Endothelial cell of umbilical vein (primary cell): ENCODE results near the gene ACTN1. TPM values are rescaled to one million over a fixed set of nuclear protein-coding genes. Genes with fewer than 3 reads are reported as not detected.

Source experiments
- BruUV-seq: library from RNA; stranded (reverse); fragments of 400-500 nt; replicated peaks from 2 replicates; lab custom pipeline; 2021; lab: Mats Ljungman, UMichigan
- CTCF ChIA-PET: fragments of 300-600, 350-600 bp; sonication (Branson Sonifier 250); formaldehyde crosslinking; loops from one replicate; lab custom pipeline; 2021; ENCODE audit warnings: antibody characterized with exemption, inconsistent platforms; lab: Charles Lee
- POLR2A ChIA-PET: fragments of 300-600, 350-600 bp; sonication (Branson Sonifier 250); formaldehyde crosslinking; loops from one replicate; lab custom pipeline; 2021; ENCODE audit warnings: antibody characterized with exemption, inconsistent platforms; lab: Charles Lee
- DNase-seq: peaks from one replicate; pipeline ENCODE4 v3.0.0-alpha.2; 2011; ENCODE audit warnings: low read depth, low spot score
- FAIRE-seq: peaks from 2 replicates; lab custom pipeline; 2011; peaks lifted over from hg19 to GRCh38; lab: Jason Lieb, UNC
- H2AFZ ChIP-seq: 2 replicates; pipeline ENCODE4 v1.6.0; 2012; ENCODE audit warnings: low read depth, low read length, control low read depth, inconsistent platforms
- H3K27ac ChIP-seq: 2 replicates; pipeline ENCODE4 v1.5.1; 2011; ENCODE audit warnings: low read depth, mild to moderate bottlenecking, control low read depth, low read length, moderate library complexity; ENCODE audit not compliant: insufficient read depth
- H3K27me3 ChIP-seq, 2 experiments: 2 replicates each; pipeline versions ENCODE4 v1.6.0 to v1.6.1; 2011; ENCODE audit warnings: low read length in 2 of 2, mixed read lengths in 1 of 2; ENCODE audit not compliant: control insufficient read depth in 2 of 2, insufficient read depth in 2 of 2
- H3K36me3 ChIP-seq, 2 experiments: 2 replicates in 1 of 2; 3 replicates in 1 of 2; pipeline ENCODE4 v1.5.1; 2011; ENCODE audit warnings: low read length in 2 of 2, mild to moderate bottlenecking in 1 of 2, moderate library complexity in 1 of 2; ENCODE audit not compliant: control insufficient read depth in 2 of 2, insufficient read depth in 2 of 2; ENCODE audit errors: extremely low read depth in 1 of 2
- H3K4me1 ChIP-seq: 3 replicates; pipeline ENCODE4 v1.5.1; 2011; ENCODE audit warnings: mild to moderate bottlenecking, low read length; ENCODE audit not compliant: control insufficient read depth, insufficient read depth; ENCODE audit errors: extremely low read depth
- H3K4me2 ChIP-seq: 2 replicates; pipeline ENCODE4 v1.6.1; 2011; ENCODE audit warnings: low read length, control low read depth, mixed read lengths; ENCODE audit not compliant: insufficient read depth
- H3K4me3 ChIP-seq, 3 experiments: fragments of 200-600 bp in 1 of 3; sonication (generic), shearing (Covaris generic) in 1 of 3; replicated peaks in 1 of 3; 2 replicates each; pipeline ENCODE4 v1.5.1; 2011 to 2016; ENCODE audit warnings: control low read depth in 3 of 3, low read length in 3 of 3, mild to moderate bottlenecking in 2 of 3, inconsistent platforms in 1 of 3, low read depth in 1 of 3, moderate library complexity in 1 of 3; ENCODE audit not compliant: insufficient read depth in 1 of 3
- H3K79me2 ChIP-seq: 2 replicates; pipeline ENCODE4 v1.6.0; 2012; ENCODE audit warnings: low read length, inconsistent platforms; ENCODE audit not compliant: control insufficient read depth, insufficient read depth
- H3K9ac ChIP-seq: replicated peaks from 2 replicates; pipeline ENCODE3; 2011; ENCODE audit warnings: low read length, control low read depth; ENCODE audit not compliant: insufficient read depth; ENCODE audit errors: extremely low read depth
- H3K9me1 ChIP-seq: replicated peaks from 3 replicates; pipeline ENCODE4 v1.6.0; 2011; ENCODE audit warnings: mild to moderate bottlenecking, low read length; ENCODE audit not compliant: control insufficient read depth, insufficient read depth; ENCODE audit errors: extremely low read depth
- H3K9me3 ChIP-seq: replicated peaks from 2 replicates; pipeline ENCODE4 v1.5.1; 2012; ENCODE audit warnings: low read length, inconsistent platforms; ENCODE audit not compliant: control insufficient read depth, insufficient read depth
- H4K20me1 ChIP-seq: replicated peaks from 2 replicates; pipeline ENCODE3; 2011; ENCODE audit warnings: mild to moderate bottlenecking, low read length; ENCODE audit not compliant: control insufficient read depth, insufficient read depth; ENCODE audit errors: extremely low read depth
- CTCF ChIP-seq, 2 donors: IDR thresholded peaks; 1 replicate in 1 of 2; 2 replicates in 1 of 2; pipeline ENCODE4 v1.5.1; 2011; ENCODE audit warnings: low read length in 2 of 2, mild to moderate bottlenecking in 2 of 2, moderate library complexity in 2 of 2, control low read depth in 1 of 2, inconsistent platforms in 1 of 2, low read depth in 1 of 2; ENCODE audit not compliant: insufficient read depth in 1 of 2; ENCODE audit errors: extremely low read depth in 1 of 2
- EZH2 ChIP-seq: IDR thresholded peaks from 2 replicates; pipeline ENCODE4 v1.6.1; 2012; ENCODE audit warnings: borderline replicate concordance, low read depth, mild to moderate bottlenecking, moderate library complexity, low read length, inconsistent platforms; ENCODE audit not compliant: severe bottlenecking
- FOS ChIP-seq: IDR thresholded peaks from 2 replicates; pipeline ENCODE4 v1.6.1; 2011; ENCODE audit warnings: mild to moderate bottlenecking, low read length, moderate library complexity, borderline replicate concordance; ENCODE audit not compliant: insufficient read depth
- GATA2 ChIP-seq: IDR thresholded peaks from 2 replicates; pipeline ENCODE4 v1.7.0; 2011; ENCODE audit warnings: low read depth, mild to moderate bottlenecking, moderate library complexity, mixed read lengths, low read length; ENCODE audit not compliant: insufficient read length, insufficient read depth
- JUN ChIP-seq: IDR thresholded peaks from 2 replicates; pipeline ENCODE4 v1.6.1; 2011; ENCODE audit warnings: borderline replicate concordance, low read depth; ENCODE audit not compliant: insufficient read length, insufficient read depth
- MYC ChIP-seq: IDR thresholded peaks from one replicate; pipeline ENCODE4 v1.6.1; 2011; ENCODE audit warnings: mild to moderate bottlenecking, low read depth, low read length
- POLR2A ChIP-seq: IDR thresholded peaks from 2 replicates; pipeline ENCODE4 v1.6.1; 2012; ENCODE audit warnings: low read depth, mild to moderate bottlenecking, control low read depth, low read length
- POLR2AphosphoS5 ChIP-seq: IDR thresholded peaks from 2 replicates; pipeline ENCODE4 v1.6.1; 2012; ENCODE audit warnings: low read depth, mild to moderate bottlenecking, control low read depth, low read length, moderate library complexity; ENCODE audit not compliant: insufficient read depth
- dilution Hi-C: fragments of 300-500 bp; cut with MboI; formaldehyde crosslinking; loops from one replicate; pipeline ENCODE4 v1.15.0; 2019; ENCODE audit warnings: low sequenced_read_pairs; ENCODE audit not compliant: extremely low pct_ligation_motif_present
- intact Hi-C: fragments of 100-400 bp; cut with micrococcal nuclease; formaldehyde crosslinking; loops from one replicate; pipeline ENCODE4 v1.10.0; 2022
- polyA plus RNA-seq, 4 experiments: library from polyadenylated mRNA; depleted of rRNA in 3 of 4; stranded (reverse) in 3 of 4; unstranded in 1 of 4; fragments of >200 nt; gene quantifications; 2 replicates each; pipeline versions ENCODE4 v1.2.1 to v1.2.3, GENCODE V29; 2011 to 2012; ENCODE audit warnings: missing spikeins in 1 of 4
- total RNA-seq: library from RNA; stranded (reverse); gene quantifications from 2 replicates; pipeline ENCODE4 v1.2.3, GENCODE V29; 2021
- TF ChIP-seq, protein P1 (sequence below): IDR thresholded peaks from 2 replicates; pipeline ENCODE4 v1.6.1; 2011; ENCODE audit not compliant: insufficient read depth, insufficient read length

Gene ACTN1
- total and polyA plus RNA-seq, 2 donors (not counting 3 experiments of a cell fraction or from before 2014, with no cell fraction given), result 442 to 463 TPM

- Histone ChIP-seq H3K27ac (no peak overlapping the region), H3K4me1 (peaks cover 5% of the 10 kb centered on the region), H3K4me3 (no peak overlapping the region), H3K9ac (no peak overlapping the region), H2AFZ (no peak overlapping the region), H3K79me2 (no peaks in the 10 kb centered on the region), H3K27me3 (no peaks in the 10 kb centered on the region), H4K20me1 (no peaks in the 10 kb centered on the region), H3K9me1 (no peaks in the 10 kb centered on the region), H3K36me3 (no peaks in the 10 kb centered on the region), H3K4me2 (no peak overlapping the region), H3K9me3 (no peaks in the 10 kb centered on the region)
- intact Hi-C loops (no loop called here), dilution Hi-C loops (no loop called here)
- no peak for FAIRE-seq
- TF ChIP-seq GATA2, result no peak
- TF ChIP-seq JUN, result no peak
- TF ChIP-seq, protein P1, sequence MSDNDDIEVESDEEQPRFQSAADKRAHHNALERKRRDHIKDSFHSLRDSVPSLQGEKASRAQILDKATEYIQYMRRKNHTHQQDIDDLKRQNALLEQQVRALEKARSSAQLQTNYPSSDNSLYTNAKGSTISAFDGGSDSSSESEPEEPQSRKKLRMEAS, result no peak
- no peak for TF ChIP-seq POLR2AphosphoS5
- no peak for TF ChIP-seq MYC
- TF ChIP-seq CTCF (IDR thresholded peaks at IDR 0.05; ENCODE audit: extremely low read depth in 1 of 2, insufficient read depth in 1 of 2, low read depth in 1 of 2, low read length in 2 of 2), result no peak
- TF ChIP-seq EZH2, result no peak
- no peak for TF ChIP-seq FOS
- TF ChIP-seq POLR2A, result no peak
- no TSS peak for BruUV-seq
- ChIA-PET CTCF (no interaction called here), POLR2A (no interaction called here)
- DNase-seq, result no peak
Observed at GRCh38 chr14:68846466-68846865, 132.6 kb downstream of the ACTN1 start.
